Measurements from ENCODE around the gene PITPNB. TPM values are rescaled to one million over a fixed set of nuclear protein-coding genes. Genes with fewer than 3 reads are reported as not detected.

PITPNB gene
- total RNA-seq, 1 experiment from 2014 or later = 13.4 TPM

DNA sequence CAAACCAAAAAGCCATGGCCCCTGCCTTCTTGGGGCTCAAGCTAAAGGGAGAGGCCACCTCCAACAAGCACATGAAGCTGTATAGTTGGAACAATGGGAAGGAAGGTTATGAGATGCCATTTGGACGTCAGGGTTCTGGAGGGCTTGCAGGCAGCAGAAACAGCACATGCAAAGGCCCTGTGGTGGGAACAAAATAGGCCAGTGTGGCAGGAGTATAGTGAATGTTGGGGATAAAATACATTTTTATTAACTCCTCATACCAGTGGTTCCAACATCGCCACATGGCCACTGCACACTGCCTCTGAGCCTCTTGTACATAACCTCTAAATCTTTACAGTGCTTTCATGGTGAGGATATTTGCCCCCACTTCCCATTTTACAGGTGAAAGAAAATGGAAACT, 85.3 kb downstream of the PITPNB start:
- no peak for DNase-seq (ENCODE audit: low spot score)

DNA sequence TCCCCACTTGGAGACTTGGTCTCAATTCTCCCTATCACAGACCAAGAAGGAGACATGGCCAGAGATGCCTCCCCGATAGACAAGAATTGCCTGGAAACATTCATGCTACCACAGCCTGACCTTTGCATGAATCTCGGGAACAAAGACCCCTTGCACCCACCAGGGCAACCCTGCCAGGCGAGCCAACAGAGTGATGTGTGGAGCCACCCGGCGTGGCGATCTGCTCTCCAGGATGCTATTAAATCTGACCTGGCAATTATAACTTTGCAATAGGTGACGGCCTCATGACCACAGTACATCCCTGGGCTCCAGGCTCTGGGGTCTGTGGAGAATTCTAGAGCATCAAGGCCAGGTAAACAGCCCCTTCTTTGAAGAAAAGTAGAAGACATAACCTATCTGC, 86.5 kb downstream of the PITPNB start:
- no peak for DNase-seq (ENCODE audit: low spot score)

DNA sequence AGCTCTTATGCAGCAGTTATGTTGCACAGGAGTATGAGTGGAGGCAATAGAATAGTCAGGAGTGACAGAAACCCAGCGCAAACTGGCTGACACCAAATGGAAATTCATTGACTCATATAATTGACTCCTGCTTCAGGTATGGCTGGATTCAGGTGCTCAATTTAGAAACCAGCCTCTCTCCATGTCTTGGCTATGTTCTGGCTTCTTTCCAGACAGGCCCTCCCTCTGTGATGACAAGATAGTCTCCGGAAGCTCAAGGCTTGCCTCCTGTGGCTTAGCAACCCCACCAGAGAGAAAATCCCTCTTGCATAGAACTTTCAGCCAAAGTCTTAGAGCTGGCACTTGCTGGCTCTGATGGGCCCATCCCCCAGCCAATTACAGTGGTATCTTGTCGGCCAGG, 89.4 kb downstream of the PITPNB start:
- no peak for DNase-seq (ENCODE audit: low spot score)

DNA sequence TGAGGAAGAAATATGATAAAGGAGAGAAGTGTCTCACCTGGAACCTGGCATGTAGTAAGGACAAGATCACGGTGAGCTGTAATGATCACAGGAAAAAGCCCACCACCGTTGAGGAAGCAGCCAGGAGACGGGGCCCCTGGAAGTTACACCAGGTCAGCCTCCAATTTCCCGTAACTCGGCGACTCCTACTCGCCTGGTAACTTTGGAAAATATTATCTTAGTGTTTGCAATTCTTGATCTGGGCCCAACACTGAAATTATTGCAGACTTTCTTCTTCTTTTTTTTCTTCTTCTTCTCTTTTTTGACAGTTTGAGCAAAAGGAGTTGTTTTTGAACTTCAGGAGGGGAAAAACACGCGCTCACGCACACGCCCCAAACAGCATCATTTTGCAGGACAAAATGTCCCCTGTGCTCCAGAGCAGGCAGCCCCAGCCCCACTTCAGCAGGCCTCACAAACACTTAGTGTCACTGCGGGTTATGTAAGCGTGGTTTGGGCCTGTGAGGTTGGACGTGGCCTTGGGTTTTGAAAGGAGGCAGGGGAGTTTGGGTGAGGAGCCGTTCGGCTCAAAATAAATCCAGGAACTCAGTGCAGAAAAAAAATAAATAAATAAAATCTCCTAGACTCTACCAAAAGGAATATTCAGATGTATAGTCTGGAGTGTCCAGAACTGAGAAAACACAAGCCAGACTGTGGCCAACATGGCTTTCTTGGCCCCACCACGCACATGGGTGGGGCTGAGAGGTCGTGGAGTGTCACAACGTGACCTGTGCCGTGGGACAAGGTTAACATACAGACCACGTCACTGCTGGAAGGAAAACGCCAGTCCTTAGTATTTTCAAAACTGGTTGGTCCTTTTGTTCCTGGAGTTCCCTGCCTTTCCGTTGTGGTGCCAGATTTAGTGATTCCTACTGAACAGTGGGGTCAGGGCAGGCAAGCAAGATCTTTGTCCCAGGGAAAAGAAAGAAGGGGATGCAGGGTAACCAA, 91.2 kb downstream of the PITPNB start:
- no peak for DNase-seq (ENCODE audit: low spot score)

DNA sequence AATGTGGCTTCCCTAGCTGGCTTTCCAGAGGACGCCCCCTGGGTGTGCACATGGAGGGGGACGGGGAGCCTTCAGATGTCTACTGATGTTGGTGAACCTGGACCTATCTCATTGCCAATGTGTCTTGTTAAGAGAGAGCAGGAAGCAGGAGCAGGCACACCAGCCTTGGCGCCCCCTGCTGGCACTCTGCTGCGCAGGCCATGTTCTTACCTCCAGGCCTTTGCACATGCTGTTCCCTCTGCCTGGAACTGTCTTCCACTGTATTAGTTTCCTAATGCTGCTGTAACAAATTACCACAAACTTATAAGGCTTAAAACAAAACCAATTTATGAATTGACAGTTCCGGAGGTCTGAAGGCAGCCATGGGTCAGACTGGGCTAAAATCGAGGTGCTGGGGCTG, 93.9 kb downstream of the PITPNB start:
- DNase-seq (ENCODE audit: low spot score) = no peak

DNA sequence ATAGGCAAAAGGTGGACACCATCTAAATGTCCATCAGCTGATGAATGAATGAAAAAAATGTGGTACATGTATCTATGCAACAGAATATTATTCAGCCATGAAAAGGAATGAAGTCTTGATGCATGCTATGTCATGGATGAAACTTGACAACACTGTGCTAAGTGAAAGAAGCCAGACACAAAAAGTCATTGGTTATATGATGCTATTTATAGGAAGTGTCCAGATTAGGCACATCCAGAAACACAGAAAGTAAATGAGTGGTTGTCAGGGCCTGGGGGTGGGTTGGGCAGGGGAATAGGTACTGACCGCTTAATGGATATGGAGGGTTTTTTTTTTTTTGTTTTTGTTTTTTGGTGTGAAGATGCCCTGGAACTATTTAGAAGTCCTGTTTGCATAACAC, 95.8 kb downstream of the PITPNB start:
- no peak for DNase-seq (ENCODE audit: low spot score)

DNA sequence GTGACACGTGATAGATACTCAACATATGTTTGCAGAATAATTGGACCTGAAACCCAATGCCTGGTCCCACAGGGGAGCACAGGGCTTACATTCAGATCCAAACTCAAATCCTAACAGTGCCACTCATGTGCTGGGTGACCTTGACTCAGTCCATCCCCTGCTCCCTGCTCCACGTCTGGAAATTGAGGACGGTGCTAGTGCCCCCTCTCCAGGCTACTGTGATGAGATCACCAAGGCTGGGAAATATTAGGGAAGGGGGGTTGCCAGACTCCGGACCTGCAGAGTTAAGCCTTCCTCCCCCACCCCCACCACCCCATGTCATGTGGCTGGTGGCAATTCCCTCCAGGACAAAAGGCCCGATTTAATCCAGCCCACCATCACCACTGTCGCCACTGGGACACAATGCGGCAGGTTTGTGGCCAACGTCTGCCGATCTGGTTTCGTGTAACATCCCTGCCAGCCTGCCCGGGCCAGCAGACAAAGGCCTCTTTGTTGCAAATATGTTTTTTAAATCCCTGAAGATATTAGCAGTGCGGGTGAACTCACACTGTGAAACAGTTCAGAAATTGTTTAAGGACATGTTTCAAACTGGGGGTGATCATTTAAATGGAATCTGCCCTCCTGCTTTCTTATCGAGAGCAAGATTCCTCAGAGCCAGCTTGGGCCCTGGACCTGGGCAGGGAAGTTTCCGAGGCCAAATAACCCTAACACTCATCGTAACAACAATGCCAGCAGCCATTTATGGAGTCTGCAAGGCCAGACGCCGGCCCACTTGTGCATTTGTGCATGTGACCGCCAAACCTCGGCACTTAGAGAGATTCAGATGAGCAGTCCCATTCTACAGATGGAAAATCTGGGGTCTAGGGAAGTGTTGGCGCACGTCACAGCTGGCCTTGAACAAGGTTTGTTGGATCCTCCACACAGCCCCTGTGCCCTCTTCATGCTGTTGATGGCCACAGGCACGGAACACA, 97.9 kb downstream of the PITPNB start:
- no peak for DNase-seq (ENCODE audit: low spot score)

DNA sequence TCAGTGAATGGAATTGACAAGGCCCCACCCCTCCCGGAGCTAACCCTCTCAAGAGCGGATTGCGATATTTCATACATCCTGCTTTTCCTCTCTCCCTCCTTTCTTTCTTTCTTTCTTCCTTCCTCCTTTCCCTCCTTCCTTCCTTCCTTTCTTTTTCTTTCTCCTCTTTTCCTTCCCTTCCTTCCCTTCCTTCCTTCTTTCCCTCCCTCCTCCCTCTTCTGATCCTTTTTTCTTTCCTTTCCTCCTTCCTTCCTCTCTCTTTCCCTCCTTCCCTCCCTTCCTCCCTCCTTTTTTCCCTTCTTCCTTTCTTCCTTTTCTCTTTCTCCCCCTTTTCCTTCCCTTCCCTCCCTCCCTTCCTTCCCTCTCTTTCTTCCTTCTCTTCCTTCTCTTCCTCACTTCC, 102.5 kb downstream of the PITPNB start:
- no peak for DNase-seq (ENCODE audit: low spot score)

DNA sequence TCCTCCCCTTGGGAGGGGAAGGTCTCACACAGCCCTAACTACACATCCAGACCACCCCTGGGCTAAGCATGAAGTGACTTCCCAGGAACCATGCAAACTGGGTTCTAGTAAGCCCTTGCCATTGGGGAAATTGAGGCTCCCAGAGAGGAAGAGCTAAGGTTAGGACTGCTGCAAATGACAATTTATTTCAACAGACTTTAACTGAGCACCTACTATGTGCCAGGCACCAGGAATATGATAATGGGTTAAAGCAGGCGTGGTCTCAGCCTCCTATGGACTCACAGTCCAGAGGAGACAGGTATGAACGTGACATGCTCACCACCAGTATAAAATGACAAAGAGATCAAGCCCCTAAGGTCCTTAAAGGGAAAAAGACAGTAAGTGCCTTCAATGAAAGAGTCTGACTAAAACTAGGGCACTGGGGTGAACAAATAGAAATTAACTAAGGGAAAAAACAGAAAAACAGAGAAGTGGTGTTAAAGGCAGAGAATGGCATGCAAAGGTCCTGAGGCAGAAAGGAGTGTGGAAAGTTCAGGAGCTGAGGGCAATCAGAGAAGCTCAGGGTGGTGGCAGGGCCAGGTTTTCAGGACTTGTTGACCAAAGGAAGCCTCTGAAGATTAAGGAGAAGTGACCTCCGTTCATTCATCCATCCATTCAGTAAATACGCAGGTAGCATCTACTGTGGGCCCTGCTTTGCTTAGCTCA, 103.1 kb downstream of the PITPNB start:
- DNase-seq (ENCODE audit: low spot score) = no peak

DNA sequence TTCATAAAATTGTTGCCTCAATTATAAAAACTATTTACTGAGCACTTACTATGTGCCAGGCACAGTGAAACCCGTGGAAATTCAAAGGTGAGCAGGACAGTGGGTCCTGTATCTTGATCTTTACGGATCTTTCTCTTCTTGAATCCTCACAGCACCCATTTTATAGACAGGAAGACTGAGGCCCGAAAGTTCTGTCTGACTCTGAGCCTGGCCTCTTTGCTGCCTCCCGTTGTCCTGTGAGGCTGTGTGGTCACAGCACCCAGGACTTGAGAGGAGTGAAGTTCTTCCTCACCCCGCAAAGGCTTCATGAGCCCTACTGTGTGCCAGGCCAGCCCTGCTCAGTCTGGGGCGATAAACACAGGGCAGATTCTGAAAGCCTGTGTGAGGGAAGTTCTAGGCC, 104.1 kb downstream of the PITPNB start:
- DNase-seq (ENCODE audit: low spot score) = no peak

DNA sequence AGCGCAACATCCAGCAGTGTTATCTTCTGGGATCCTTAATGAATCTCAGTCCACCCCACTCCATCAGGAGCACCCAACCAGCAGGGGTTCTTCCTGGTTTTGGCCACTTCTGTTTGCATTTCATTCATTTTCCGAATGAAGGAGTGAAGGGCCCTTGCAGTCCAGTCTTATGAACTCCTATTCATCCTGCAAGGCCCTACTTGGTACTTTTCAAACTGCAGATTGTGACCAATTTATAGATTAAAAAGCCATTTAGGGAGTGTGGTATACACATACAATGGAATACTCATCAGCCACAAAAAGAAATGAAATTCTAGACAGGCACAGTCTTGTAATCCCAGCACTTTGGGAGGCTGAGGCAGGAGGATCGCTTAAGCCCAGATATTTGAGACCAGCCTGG, 107.3 kb downstream of the PITPNB start:
- DNase-seq (ENCODE audit: low spot score) = no peak

DNA sequence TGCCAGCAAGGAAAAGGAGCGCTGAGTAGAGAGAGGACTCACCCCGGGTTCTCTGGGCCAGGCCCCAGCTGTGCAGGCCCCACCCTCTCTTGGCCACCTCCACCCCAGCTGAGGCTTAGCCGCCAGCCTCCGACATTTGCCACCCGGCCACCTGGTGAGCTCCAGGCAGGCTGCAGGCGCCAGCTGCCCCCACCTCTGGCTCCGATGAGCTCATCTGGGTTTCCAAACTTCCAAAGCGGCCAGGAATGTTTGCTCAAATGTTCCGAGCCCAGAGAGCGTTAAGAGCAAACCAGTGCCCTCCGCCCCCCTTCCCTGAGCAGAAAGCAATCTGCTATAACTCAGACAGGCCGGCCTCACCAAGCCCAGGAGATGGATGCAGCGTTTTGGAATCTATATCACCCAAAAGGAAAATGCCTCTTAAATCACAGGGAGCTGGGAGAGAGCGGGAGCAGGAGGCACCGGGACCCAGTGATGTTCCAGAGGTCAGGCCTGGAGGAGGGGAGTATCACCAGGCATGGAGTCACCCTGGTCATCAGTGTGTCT, 108.4 kb downstream of the PITPNB start:
- peak; percentile 28 for DNase-seq (ENCODE audit: low spot score)

DNA sequence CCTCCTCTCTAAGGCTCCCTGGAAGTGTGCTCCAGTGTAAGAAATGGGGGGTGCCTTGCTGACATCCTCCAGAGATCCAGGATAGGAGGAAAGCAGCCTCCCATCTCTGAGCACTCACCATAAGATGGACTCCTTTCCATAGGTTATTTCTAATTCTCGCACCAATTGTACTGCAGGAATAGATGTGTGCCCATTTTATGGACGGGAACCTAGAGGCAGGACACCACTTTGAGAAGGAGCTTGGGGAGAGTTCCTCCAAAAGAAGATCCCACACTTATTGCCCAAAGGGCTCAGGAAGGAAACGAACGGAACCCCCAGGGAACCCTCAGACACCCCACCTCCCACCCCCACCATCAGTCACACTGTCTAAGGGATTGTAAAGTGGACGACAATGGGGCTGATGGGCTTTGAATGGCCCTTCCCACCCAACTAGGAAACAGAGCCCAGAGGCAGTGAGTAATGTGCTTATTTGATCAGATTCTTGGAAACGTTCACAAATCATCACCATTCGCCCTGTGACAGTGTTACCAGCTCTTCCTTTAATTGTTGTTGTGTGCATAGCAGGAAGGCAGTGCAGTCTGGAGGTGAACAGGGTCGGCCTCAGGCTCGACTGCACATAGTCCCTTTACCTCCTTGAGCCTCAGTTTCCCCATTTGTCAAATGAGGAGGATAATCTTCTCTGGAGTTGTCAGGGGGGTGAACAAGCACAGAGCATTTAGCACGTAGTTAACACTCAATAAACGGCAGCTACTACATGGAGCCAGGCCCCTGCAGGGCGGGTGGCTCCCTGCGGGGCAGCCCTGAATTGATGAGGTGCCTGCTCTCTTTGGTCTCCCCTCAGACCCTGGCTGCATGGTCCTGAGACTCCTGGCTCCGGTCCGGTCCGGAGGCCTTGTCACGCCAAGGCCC, 109.1 kb downstream of the PITPNB start:
- no peak for DNase-seq (ENCODE audit: low spot score)

DNA sequence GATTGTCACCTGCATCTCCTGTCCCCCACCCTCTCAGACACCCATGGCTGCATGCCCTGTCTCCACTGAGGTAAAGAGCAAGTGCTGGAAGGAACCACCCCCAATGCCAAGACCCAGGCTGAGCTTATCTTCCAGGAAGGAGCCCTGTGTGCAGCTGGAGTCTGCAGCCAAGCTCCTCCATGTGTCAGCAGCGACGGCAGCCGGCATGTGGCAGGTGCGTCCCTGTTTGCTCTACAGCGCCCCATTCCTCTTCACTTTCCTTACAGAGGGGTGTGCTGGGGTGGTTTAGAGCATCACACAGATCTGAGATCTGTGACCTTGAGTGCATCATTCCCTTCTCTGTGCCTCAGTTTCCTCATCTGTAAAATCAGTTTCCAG, 109.8 kb downstream of the PITPNB start:
- no peak for DNase-seq (ENCODE audit: low spot score)

DNA sequence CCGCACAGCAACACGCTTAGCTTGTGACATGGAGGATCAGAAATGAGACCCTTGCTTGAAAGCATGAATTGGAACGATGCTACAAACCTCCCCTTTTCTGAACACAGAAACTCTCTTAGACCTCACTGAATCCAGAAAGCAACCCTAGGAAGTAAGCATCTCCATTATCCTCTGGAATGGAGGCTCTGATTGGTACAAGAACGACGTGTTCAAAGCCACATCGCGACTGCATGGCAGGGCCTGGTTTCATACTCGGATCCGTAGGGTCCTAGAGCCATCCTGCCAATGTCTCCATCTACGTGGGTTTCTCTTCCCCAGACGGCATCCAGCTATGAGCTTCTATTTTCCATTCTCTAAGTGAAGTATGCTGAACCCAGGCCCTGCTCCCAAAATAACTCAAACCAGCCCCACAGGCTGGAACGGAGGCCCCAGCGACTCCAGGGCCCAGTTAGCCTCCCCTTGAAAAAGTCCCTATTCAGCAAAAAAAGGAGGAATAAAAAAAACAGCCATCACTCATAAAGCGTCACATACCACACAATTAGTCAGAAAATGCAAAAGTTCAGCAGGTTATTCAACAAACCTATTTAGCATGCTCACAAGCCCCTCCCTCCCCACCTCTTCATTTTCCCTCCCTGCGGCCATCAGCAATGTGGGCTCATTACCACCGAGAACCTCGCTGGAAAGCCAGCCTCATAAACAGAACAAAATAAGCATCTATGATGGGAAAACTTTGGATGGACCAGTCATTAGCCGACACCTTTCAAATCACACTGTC, 110.4 kb downstream of the PITPNB start:
- no peak for DNase-seq (ENCODE audit: low spot score)

DNA sequence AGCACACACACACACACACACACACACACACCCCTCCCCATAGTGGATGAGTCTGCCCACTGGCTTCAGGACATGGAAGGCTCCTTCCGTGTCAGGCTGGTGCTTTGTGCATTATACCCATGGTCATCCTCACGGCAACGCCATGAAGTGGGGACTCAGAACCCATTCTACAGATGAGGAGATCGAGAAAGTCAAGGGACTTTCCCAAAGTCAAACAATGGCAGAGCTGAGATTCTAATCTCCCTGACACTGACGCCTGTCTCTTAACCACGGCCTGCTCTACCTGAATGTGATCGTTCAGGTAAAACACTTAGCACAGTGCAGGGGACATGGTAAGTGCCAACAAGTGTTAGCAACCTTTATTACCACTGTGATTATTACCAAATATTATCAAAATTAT, 113.2 kb downstream of the PITPNB start:
- DNase-seq (ENCODE audit: low spot score) = no peak

DNA sequence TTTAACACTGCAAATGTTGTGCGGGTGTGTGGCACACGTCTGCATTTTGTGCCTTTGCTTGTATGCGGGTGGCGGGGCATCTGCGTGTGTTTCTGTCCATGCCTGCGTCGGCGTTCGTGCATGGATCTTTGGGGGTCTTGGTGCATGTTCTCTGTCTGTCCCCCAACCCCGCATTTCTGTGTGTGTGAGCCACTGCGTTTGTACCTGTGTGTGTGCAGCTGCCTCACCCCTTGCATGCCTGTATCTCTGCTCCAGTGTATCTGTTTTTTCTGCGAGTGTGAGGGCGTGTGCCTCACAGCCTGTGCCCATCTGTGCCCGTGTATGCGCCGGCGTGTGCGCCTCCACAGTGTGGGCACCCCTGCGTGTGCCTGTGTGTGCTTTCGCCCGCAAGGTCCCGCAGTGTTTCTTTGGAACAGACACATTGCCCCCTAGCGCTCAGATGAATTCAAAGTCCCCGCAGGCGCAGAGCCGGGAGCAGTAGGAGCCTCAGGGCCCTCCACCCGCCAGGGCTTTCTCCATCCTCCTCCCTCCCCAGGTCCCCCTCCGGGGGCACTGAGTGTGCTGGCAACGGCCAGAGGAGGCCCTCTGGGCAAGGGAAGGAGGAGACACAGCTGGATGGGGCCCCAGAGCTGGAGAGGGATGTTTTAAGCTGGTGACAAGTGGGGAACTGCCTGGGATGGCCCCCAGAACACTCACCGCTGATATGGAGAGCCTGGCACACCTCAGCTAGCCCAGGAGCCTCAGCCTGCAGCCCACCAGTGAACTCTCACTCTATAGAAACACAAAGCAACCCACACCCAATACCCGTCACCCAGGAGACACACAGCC, 114.4 kb downstream of the PITPNB start:
- DNase-seq (ENCODE audit: low spot score) = peak; percentile 41

DNA sequence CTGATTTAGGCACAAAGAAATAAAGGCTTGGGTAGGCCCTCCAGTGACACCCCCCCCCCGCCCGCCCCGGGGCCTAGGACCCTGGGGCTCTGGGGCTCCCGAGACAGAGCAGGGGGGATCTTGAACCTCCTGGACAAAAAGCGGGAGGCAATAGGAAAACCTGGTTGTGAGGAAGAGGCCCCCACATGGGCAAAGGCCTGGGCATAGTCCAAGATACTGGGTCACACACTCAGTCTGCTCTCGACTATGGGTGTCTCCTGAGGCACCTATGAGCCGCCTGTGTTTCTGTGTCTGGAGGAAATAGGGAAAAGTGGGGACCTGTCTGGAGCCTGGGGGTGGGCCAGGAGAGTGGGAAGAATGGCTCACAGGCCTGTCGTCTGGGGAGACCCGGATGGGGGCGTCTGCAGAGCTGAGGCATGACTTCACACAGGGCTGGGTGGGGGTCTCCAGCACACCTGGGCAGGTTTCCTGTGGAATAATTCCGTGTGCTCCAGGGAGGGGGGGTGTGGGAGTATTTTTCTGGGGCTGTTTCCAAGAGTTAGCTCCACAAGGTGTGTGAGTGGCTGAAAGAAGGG, 115.1 kb downstream of the PITPNB start:
- no peak for DNase-seq (ENCODE audit: low spot score)

All from A172 (cell line).